Hepatocyte (in vitro differentiated cells): Measurements from ENCODE around the gene NPL. TPM values are rescaled to one million over a fixed set of nuclear protein-coding genes. Genes with fewer than 3 reads are reported as not detected.

Experiments used
- DNase-seq: peaks from one replicate; pipeline ENCODE4 v3.0.0-alpha.2; 2016; ENCODE audit warnings: low spot score
- H2AFZ ChIP-seq: fragments of 200-600 bp; sonication (generic); 2 replicates; pipeline ENCODE4 v1.6.0; 2016; ENCODE audit warnings: antibody characterized with exemption, mild to moderate bottlenecking
- H3K27ac ChIP-seq: fragments of 200-600 bp; sonication (generic); 2 replicates; pipeline ENCODE4 v1.5.1; 2016; ENCODE audit warnings: mild to moderate bottlenecking
- H3K27me3 ChIP-seq: fragments of 200-600 bp; sonication (generic); 2 replicates; pipeline ENCODE4 v1.6.1; 2016
- H3K36me3 ChIP-seq: fragments of 200-600 bp; sonication (generic); replicated peaks from 2 replicates; pipeline ENCODE4 v1.5.1; 2016; ENCODE audit warnings: low read depth; ENCODE audit not compliant: insufficient read depth
- H3K4me1 ChIP-seq: fragments of 200-600 bp; sonication (generic); 2 replicates; pipeline ENCODE4 v1.5.1; 2016; ENCODE audit warnings: mild to moderate bottlenecking, moderate library complexity; ENCODE audit not compliant: insufficient read depth
- H3K4me2 ChIP-seq: fragments of 200-600 bp; sonication (generic); 2 replicates; pipeline ENCODE4 v1.6.0; 2016
- H3K4me3 ChIP-seq: fragments of 200-600 bp; sonication (generic); 2 replicates; pipeline ENCODE4 v1.5.1; 2016; ENCODE audit warnings: mild to moderate bottlenecking
- H3K79me2 ChIP-seq: fragments of 200-600 bp; sonication (generic); 2 replicates; pipeline ENCODE4 v1.6.0; 2017; ENCODE audit warnings: mild to moderate bottlenecking
- H3K9me2 ChIP-seq: fragments of 200-600 bp; sonication (generic); replicated peaks from 2 replicates; pipeline ENCODE4 v1.6.0; 2017; ENCODE audit warnings: mild to moderate bottlenecking; ENCODE audit not compliant: insufficient read depth
- H3K9me3 ChIP-seq: fragments of 200-600 bp; sonication (generic); 2 replicates; pipeline ENCODE4 v1.5.1; 2016; ENCODE audit warnings: low read depth, mild to moderate bottlenecking
- H4K20me1 ChIP-seq: fragments of 200-600 bp; sonication (generic); 2 replicates; pipeline ENCODE4 v1.6.0; 2016; ENCODE audit warnings: mild to moderate bottlenecking; ENCODE audit not compliant: insufficient read depth, poor library complexity, severe bottlenecking
- CTCF ChIP-seq: fragments of 200-600 bp; sonication (generic); IDR thresholded peaks from 2 replicates; pipeline ENCODE4 v1.5.1; 2016; ENCODE audit warnings: antibody characterized with exemption, mild to moderate bottlenecking; ENCODE audit not compliant: poor library complexity
- EZH2 ChIP-seq: fragments of 200-600 bp; sonication (generic); IDR thresholded peaks from 2 replicates; pipeline ENCODE4 v1.6.1; 2016; ENCODE audit warnings: antibody characterized with exemption, mild to moderate bottlenecking, borderline replicate concordance
- EZH2phosphoT487 ChIP-seq: fragments of 200-600 bp; sonication (generic); IDR thresholded peaks from one replicate; pipeline ENCODE4 v1.6.1; 2018; ENCODE audit warnings: antibody characterized with exemption, mild to moderate bottlenecking, low read depth, moderate library complexity; ENCODE audit not compliant: unreplicated experiment, severe bottlenecking
- WGBS: methylation state at CpG from one replicate; pipeline ENCODE4 v1.1.6; 2016; ENCODE audit warnings: low lambda C conversion rate; ENCODE audit errors: missing lambda C conversion rate; 5-methylcytosine and 5-hydroxymethylcytosine counted together
- polyA plus RNA-seq: library from polyadenylated mRNA; unstranded; fragments of >200 nt; fragmentation: Nextera tagmentation; extraction: Ambion mirVana; gene quantifications from 2 replicates; pipeline ENCODE4 v1.2.1, GENCODE V29; 2016
- total RNA-seq: library from RNA; depleted of rRNA; stranded (reverse); fragments of >200 nt; gene quantifications from 2 replicates; pipeline ENCODE4 v1.2.3, GENCODE V29; 2014

NPL gene
- total and polyA plus RNA-seq, 2 experiments from 2014 or later = 7.1 to 10.2 TPM

- H3K36me3 ChIP-seq = no peaks in the 10 kb centered on the region
- no peaks in the 10 kb centered on the region for H4K20me1 ChIP-seq
- H3K4me2 ChIP-seq = no peak overlapping the region
- DNase-seq = no peak
- H2AFZ ChIP-seq = no peak overlapping the region
- TF ChIP-seq EZH2 (no peak), EZH2phosphoT487 (no peak), CTCF (no peak)
- H3K4me1 ChIP-seq = no peaks in the 10 kb centered on the region
- no peaks in the 10 kb centered on the region for H3K9me3 ChIP-seq
- 65% methylated on average over 3 of the region's 3 CpGs for WGBS
- H3K9me2 ChIP-seq = no peaks in the 10 kb centered on the region
- H3K79me2 ChIP-seq = no peaks in the 10 kb centered on the region
- no peak overlapping the region for H3K27ac ChIP-seq
- no peak overlapping the region for H3K4me3 ChIP-seq
- no peaks in the 10 kb centered on the region for H3K27me3 ChIP-seq
Measured at GRCh38 chr1:182809414-182809957, 19.9 kb downstream of the NPL start.

- H3K79me2 ChIP-seq = no peaks in the 10 kb centered on the region
- H4K20me1 ChIP-seq = no peaks in the 10 kb centered on the region
- H3K9me3 ChIP-seq = no peaks in the 10 kb centered on the region
- H3K4me3 ChIP-seq = no peak overlapping the region
- H3K4me1 ChIP-seq = no peaks in the 10 kb centered on the region
- H3K9me2 ChIP-seq = no peaks in the 10 kb centered on the region
- no peak for TF ChIP-seq EZH2phosphoT487
- no peak for TF ChIP-seq EZH2
- no peak for TF ChIP-seq CTCF
- no peak overlapping the region for H3K4me2 ChIP-seq
- 91% methylated on average over 4 of the region's 4 CpGs for WGBS
- no peaks in the 10 kb centered on the region for H3K36me3 ChIP-seq
- no peak overlapping the region for H3K27ac ChIP-seq
- H3K27me3 ChIP-seq = no peaks in the 10 kb centered on the region
- H2AFZ ChIP-seq = no peak overlapping the region
- no peak for DNase-seq
Measured at GRCh38 chr1:182811975-182812722, 22.6 kb downstream of the NPL start.

GRCh38 chr1:182816863-182817262 is 27.3 kb downstream of the NPL start:
- 80% methylated on average over 2 of the region's 2 CpGs for WGBS

More at GRCh38 chr1:182816863-182817262, 27.3 kb downstream of the NPL start:
- H3K9me2 ChIP-seq = no peaks in the 10 kb centered on the region
- no peaks in the 10 kb centered on the region for H4K20me1 ChIP-seq
- H3K27ac ChIP-seq = no peak overlapping the region
- H3K27me3 ChIP-seq = no peaks in the 10 kb centered on the region
- no peaks in the 10 kb centered on the region for H3K4me1 ChIP-seq
- no peak for DNase-seq
- H3K36me3 ChIP-seq = no peaks in the 10 kb centered on the region
- H3K4me3 ChIP-seq = no peak overlapping the region
- no peaks in the 10 kb centered on the region for H3K9me3 ChIP-seq
- TF ChIP-seq EZH2phosphoT487 (no peak), CTCF (no peak), EZH2 (no peak)
- H3K4me2 ChIP-seq = no peak overlapping the region
- no peak overlapping the region for H2AFZ ChIP-seq
- H3K79me2 ChIP-seq = no peaks in the 10 kb centered on the region
